Adrenal gland (tissue), 5 donors: ENCODE measurements around the gene ABAT.

Experiments used
- POLR2A ChIP-seq, 2 donors: fragments of 450-650 bp; IDR thresholded peaks; one replicate each; pipeline ENCODE4 v1.6.1; 2017; ENCODE audit warnings: antibody characterized with exemption in 2 of 2, mild to moderate bottlenecking in 2 of 2, moderate library complexity in 1 of 2
- TF ChIP-seq, protein P1 (sequence below), 6 experiments: fragments of 450-650 bp in 4 of 6; fragments of 200-600 bp in 2 of 6; sonication (generic) in 1 of 6; IDR thresholded peaks; 1 replicate in 5 of 6; 2 replicates in 1 of 6; pipeline versions ENCODE4 v1.5.1 to v1.8.0; 2016 to 2021; ENCODE audit warnings: antibody characterized with exemption in 6 of 6, mild to moderate bottlenecking in 2 of 6, moderate library complexity in 1 of 6
- donor health status: DM: no; HTN: no; CAD: no.

DNA sequence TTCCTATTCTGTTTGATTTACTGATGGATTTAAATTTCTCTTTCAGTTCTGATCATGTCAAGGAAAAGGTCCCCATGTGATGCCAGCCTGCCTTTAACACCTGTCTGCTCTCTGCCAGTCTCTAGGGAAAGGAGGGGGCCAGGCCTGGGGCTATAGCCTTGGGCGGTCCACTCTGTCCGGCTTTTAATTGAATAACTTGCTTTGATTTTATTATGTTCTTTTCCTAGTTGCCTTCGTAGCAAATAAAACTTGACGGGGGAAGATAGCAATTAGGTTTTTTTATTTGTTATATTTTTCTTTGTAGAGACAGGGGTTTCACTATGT is 47.6 kb downstream of the ABAT start:
- TF ChIP-seq, protein P1, sequence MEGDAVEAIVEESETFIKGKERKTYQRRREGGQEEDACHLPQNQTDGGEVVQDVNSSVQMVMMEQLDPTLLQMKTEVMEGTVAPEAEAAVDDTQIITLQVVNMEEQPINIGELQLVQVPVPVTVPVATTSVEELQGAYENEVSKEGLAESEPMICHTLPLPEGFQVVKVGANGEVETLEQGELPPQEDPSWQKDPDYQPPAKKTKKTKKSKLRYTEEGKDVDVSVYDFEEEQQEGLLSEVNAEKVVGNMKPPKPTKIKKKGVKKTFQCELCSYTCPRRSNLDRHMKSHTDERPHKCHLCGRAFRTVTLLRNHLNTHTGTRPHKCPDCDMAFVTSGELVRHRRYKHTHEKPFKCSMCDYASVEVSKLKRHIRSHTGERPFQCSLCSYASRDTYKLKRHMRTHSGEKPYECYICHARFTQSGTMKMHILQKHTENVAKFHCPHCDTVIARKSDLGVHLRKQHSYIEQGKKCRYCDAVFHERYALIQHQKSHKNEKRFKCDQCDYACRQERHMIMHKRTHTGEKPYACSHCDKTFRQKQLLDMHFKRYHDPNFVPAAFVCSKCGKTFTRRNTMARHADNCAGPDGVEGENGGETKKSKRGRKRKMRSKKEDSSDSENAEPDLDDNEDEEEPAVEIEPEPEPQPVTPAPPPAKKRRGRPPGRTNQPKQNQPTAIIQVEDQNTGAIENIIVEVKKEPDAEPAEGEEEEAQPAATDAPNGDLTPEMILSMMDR (IDR thresholded peaks at IDR 0.05) = no peak
- TF ChIP-seq POLR2A (IDR thresholded peaks at IDR 0.05) = no peak
